ENCODE results near the gene SNED1. TPM values are rescaled to one million over a fixed set of nuclear protein-coding genes. Genes with fewer than 3 reads are reported as not detected.
A peak's percentile ranks its signal among the peaks of the same experiment; 100 is the strongest.
"Not testable (repeated sequence)": the region's sequence is repeated elsewhere in the genome, so short reads cannot be mapped to it uniquely, and the experiment has no call there.

Gene SNED1
- total and polyA plus RNA-seq, 8 donors, result 2.0 to 106 (median 16.0) TPM

DNA sequence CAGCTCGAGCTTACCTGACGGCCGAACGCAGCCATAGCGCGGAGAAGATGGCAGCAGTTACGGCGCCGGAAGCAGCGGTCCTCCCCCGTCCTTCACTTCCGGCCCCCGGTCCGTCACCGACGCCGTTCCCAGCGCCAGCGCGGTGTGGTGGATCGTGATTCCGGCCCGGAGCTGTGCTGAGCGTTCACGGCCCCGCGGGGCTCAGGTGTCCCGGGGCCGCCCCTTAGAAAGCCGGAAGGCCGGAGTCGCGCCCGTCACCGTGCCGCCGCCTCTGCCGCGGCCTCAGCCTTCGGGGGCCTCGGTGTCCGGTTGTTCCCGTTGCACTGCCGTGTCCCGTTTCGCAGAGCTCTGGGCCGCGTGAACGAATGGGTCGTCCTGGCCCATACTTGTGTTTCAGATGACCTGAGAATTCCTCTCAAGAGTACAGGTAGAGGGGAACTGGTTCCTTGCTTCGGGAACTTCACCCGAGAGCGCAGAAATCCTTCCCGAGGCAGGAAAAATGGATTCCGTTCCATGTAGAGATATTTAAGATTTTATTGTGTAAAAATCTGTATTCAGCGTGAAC is 103.9 kb downstream of the SNED1 start, which contains the start of gene MTERF4:
Gene MTERF4, minus strand, starts transcription at position 49 of the 565 bp plus-strand sequence. Its CDS starts 14 bp downstream, at position 35.
- no peaks in the 10 kb centered on the region for H3K27me3 ChIP-seq
- 0 to 1% (median 0%) methylated on average over 10 to 56 of the region's 56 CpGs for WGBS, 5 donors
- DNase-seq, result peak; percentile 92 to 97
- H3K9me3 ChIP-seq, result no peaks in the 10 kb centered on the region
- H3K27ac ChIP-seq, result peak within 1 kb of the TSS; percentile 82 to 96 (median 90)
- TF ChIP-seq, protein P1, sequence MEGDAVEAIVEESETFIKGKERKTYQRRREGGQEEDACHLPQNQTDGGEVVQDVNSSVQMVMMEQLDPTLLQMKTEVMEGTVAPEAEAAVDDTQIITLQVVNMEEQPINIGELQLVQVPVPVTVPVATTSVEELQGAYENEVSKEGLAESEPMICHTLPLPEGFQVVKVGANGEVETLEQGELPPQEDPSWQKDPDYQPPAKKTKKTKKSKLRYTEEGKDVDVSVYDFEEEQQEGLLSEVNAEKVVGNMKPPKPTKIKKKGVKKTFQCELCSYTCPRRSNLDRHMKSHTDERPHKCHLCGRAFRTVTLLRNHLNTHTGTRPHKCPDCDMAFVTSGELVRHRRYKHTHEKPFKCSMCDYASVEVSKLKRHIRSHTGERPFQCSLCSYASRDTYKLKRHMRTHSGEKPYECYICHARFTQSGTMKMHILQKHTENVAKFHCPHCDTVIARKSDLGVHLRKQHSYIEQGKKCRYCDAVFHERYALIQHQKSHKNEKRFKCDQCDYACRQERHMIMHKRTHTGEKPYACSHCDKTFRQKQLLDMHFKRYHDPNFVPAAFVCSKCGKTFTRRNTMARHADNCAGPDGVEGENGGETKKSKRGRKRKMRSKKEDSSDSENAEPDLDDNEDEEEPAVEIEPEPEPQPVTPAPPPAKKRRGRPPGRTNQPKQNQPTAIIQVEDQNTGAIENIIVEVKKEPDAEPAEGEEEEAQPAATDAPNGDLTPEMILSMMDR (IDR thresholded peaks at IDR 0.05), result no peak
- peak in 1 of 4 donors; percentile 48 for TF ChIP-seq POLR2A (IDR thresholded peaks at IDR 0.05)
- no peak for TF ChIP-seq EP300 (IDR thresholded peaks at IDR 0.05)
- TF ChIP-seq POLR2AphosphoS5 (IDR thresholded peaks at IDR 0.05), result peak; percentile 76 to 95 (median 76)
- peaks cover 7 to 32% (median 25%) of the 10 kb centered on the region in 4 donors for H3K36me3 ChIP-seq
- peak within 1 kb of the TSS; percentile 83 to 92 (median 87) for H3K4me3 ChIP-seq
- intact Hi-C loops (cut with DNase I; ENCODE audit: low total_unique reads), result no loop called here
- H3K4me1 ChIP-seq, result peaks cover 8 to 56% (median 38%) of the 10 kb centered on the region in 4 donors

DNA sequence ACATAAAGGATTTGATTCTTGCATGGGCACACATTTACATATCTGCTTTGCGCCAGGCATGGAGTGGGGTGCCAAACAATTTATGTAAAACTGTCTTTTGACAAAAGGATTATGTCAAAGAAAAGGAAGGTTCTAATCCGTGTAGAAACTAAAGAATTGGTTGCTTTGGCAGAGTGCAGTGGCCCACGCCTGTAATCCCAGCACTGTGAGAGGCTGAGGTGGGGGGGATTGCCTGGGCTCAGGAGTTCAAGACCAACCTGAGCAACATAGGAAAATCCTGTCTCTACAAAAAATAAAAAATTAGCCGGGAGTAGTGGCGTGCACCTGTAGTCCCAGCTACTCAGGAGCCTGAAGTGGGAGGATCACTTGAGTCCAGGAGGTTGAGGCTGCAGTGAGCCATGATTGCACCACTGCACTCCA is 104.8 kb downstream of the SNED1 start:
- no peaks in the 10 kb centered on the region for H3K9me3 ChIP-seq
- WGBS, 5 donors, result 12 to 41% (median 23%) methylated on average over 5 of the region's 5 CpGs
- peaks cover 8 to 51% (median 34%) of the 10 kb centered on the region in 4 donors for H3K4me1 ChIP-seq
- TF ChIP-seq, protein P1 (IDR thresholded peaks at IDR 0.05), result no peak
- no peak for TF ChIP-seq EP300 (IDR thresholded peaks at IDR 0.05)
- TF ChIP-seq POLR2AphosphoS5 (IDR thresholded peaks at IDR 0.05), result no peak
- TF ChIP-seq POLR2A (IDR thresholded peaks at IDR 0.05), result no peak
- peak overlapping the region; percentile 83 to 92 (median 87) for H3K4me3 ChIP-seq
- intact Hi-C loops (cut with DNase I; ENCODE audit: low total_unique reads), result no loop called here
- H3K27me3 ChIP-seq, result no peaks in the 10 kb centered on the region
- no peak for DNase-seq
- peak overlapping the region in 3 of 5 donors; percentile 89 to 91 (median 90) for H3K27ac ChIP-seq
- peaks cover 7 to 24% (median 17%) of the 10 kb centered on the region in 4 donors for H3K36me3 ChIP-seq

DNA sequence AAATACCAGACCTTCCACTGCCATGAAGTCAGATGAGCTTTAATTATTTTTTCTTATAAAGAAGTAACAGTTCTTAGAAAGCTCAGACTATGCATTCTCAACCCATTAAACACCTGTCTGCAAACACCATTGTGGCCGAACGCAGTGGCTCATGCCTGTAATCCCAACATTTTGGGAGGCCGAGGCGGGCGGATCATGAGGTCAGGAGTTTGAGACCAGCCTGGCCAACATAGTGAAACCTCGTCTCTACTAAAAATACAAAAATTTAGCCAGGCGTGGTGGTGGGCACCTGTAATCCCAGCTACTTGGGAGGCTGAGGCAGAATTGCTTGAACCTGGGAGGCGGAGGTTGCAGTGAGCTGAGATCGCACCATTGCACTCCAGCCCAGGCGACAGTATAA is 106.2 kb downstream of the SNED1 start:
- H3K4me1 ChIP-seq, result peaks cover 8 to 36% (median 27%) of the 10 kb centered on the region in 4 donors
- intact Hi-C loops (cut with DNase I; ENCODE audit: low total_unique reads); H3K27me3 ChIP-seq; DNase-seq; H3K4me3 ChIP-seq; H3K36me3 ChIP-seq; H3K27ac ChIP-seq; H3K9me3 ChIP-seq: not testable (repeated sequence)
- 93 to 97% (median 96%) methylated on average over 10 of the region's 10 CpGs for WGBS, 5 donors

DNA sequence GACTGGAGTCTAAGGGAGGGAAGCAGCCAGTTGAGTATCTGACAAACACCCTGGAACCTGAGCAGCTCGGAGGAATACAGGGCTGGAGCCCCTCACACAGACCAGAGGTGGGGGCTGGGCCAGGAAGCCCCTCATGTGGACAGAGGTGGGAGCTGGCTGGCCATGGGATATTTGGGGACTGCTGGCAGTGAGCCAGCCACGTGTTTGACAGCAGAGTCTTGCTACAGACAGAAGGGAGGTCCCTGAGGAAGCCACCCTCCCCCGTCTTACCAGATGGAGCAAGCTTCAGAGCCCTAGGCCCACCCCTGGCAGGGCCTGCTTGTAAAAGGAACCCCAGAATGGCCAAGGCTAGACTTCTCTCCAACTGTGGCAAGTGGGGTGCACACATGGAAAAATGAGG is 107.2 kb downstream of the SNED1 start:
- Histone ChIP-seq H3K9me3 (no peaks in the 10 kb centered on the region), H3K4me1 (peaks cover 8 to 26% (median 20%) of the 10 kb centered on the region in 4 donors), H3K4me3 (no peak overlapping the region), H3K27me3 (no peaks in the 10 kb centered on the region), H3K27ac (no peak overlapping the region), H3K36me3 (peaks cover 0 to under 1% (median 0%) of the 10 kb centered on the region in 4 donors)
- no peak for DNase-seq
- WGBS, 5 donors, result 42 to 64% (median 55%) methylated on average over 2 to 3 of the region's 3 CpGs
- no peak for TF ChIP-seq POLR2AphosphoS5 (IDR thresholded peaks at IDR 0.05)
- no peak for TF ChIP-seq EP300 (IDR thresholded peaks at IDR 0.05)
- TF ChIP-seq, protein P1 (IDR thresholded peaks at IDR 0.05), result no peak
- no peak for TF ChIP-seq POLR2A (IDR thresholded peaks at IDR 0.05)
- intact Hi-C loops (cut with DNase I; ENCODE audit: low total_unique reads), result no loop called here
